Sciatic nerve (tissue), 2 donors: ENCODE measurements around the gene YJU2. TPM values are rescaled to one million over a fixed set of nuclear protein-coding genes. Genes with fewer than 3 reads are reported as not detected.
"Not testable (repeated sequence)": the region's sequence is repeated elsewhere in the genome, so short reads cannot be mapped to it uniquely, and the experiment has no call there.

Experiments used
- ATAC-seq: fragments of 200-7000 bp; cut with Tn5 transposase; one replicate; pipeline ENCODE4 v1.9.1; 2020; ENCODE audit warnings: mild to moderate bottlenecking, moderate library complexity
- DNase-seq: peaks from one replicate; pipeline ENCODE4 v3.0.0-alpha.2; 2020; ENCODE audit warnings: low spot score
- intact Hi-C: fragments of 100-400 bp; cut with DNase I; formaldehyde crosslinking; loops from one replicate; pipeline ENCODE4 v1.14.2; 2022
- total RNA-seq: library from RNA; stranded (reverse); fragmentation: NEBNext Ultra II Directional; extraction: Animal tissue kit (Norgen Biotek cat#: 25700); gene quantifications from one replicate; pipeline ENCODE4 v1.2.1, GENCODE V29; 2021
- donor health status: DM: no; HTN: no; CAD: no.
- donor health status: DM: no; HTN: no; CAD: no.

YJU2 gene
- total RNA-seq, 1 donor from 2014 or later, result 17.3 TPM

- ATAC-seq, DNase-seq, intact Hi-C loops: not testable (repeated sequence)
These were observed 39.3 kb downstream of the YJU2 start for GRCh38 chr19:4286141-4286540.

- intact Hi-C loops, result no loop called here
- no peak for DNase-seq
These were observed 41.4 kb downstream of the YJU2 start for GRCh38 chr19:4288091-4288777.

GRCh38 chr19:4291184-4291732 is 44.4 kb downstream of the YJU2 start:
- intact Hi-C loops, result no loop called here
- DNase-seq, result no peak
- ATAC-seq, result no peak

More at GRCh38 chr19:4288091-4288777, 41.4 kb downstream of the YJU2 start:
- ATAC-seq, result no peak

DNA sequence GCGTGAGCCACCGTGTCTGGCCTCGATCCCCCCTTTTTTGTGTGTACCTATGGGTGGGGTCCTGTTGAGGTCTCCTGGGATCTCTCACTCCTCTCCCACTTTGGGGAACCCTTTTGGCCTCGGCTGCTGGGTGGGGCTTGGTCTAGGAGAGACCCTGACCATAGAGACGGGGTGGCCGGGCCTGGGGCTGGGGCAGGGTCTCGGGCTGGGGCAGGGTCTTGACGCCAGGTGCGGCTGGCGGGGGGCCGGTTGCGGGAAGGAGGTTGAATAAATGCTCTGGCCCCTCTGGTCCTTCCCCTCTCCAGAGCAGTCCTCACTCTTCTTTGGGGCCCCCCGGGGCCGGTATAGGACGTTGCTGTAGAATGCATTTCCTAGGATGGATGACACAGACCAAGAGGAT is 45.6 kb downstream of the YJU2 start:
- intact Hi-C loops, result no loop called here
- ATAC-seq (no peak), DNase-seq (no peak)

DNA sequence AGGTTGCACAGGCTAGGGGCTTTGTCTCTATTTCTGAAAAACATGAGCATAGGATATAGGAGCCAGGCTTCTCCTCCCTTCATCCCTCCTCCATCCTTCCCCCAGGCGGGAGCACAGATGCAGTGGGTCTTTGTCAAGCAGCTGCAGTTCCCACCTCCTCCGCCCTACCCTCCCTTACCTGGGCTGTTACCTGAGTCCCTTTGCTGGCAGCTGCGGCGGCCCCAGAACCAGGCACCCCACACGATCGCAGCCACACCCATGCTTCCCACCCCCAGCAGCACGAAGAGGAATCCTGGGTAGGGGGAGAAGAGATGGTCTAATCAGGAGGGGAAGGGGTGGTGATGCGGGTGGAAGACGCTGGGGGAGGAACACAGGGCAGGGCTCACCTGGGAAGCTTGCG is 47.5 kb downstream of the YJU2 start:
- intact Hi-C loops, result no loop called here
- ATAC-seq, result no peak

DNA sequence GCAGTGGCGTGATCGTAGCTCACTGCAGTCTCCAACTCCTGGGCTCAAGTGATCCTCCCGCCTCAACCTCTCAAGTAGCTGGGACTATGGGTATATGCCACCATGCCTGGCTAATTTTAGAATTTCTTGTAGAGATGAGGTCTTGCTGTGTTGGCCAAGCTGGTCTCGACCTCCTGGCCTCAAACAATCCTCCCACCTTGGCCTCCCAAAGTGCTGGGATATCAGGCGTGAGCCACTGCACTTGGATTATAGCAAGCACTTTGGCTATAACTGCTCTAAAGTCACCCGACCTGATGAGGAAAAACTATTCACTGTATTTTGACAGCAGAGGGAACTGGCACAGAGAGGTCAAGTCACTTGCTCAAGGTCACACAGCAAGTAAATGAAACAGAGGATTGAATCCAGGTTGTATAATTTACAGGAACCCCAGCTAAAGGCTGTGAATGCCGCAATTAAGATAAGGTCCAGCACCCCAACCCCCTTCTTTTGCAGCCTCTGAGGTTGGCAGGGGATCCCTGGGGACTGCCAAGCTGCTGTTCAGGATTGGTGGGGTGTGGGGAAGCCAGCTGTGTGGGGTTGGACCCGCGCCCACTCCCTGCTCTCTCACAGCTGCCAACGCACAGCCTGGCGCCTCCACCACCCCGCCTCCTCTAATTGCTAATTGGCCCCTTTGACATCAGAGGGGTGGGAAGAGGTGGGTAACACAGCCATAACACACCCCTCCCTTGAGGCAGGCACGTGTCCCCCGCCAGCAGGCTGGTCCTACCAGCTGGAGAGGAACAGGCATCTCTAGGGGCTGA is 49.3 kb downstream of the YJU2 start:
- ATAC-seq, result no peak
- no peak for DNase-seq
- intact Hi-C loops, result no loop called here

More for the DNA sequence above, 47.5 kb downstream of the YJU2 start:
- no peak for DNase-seq

DNA sequence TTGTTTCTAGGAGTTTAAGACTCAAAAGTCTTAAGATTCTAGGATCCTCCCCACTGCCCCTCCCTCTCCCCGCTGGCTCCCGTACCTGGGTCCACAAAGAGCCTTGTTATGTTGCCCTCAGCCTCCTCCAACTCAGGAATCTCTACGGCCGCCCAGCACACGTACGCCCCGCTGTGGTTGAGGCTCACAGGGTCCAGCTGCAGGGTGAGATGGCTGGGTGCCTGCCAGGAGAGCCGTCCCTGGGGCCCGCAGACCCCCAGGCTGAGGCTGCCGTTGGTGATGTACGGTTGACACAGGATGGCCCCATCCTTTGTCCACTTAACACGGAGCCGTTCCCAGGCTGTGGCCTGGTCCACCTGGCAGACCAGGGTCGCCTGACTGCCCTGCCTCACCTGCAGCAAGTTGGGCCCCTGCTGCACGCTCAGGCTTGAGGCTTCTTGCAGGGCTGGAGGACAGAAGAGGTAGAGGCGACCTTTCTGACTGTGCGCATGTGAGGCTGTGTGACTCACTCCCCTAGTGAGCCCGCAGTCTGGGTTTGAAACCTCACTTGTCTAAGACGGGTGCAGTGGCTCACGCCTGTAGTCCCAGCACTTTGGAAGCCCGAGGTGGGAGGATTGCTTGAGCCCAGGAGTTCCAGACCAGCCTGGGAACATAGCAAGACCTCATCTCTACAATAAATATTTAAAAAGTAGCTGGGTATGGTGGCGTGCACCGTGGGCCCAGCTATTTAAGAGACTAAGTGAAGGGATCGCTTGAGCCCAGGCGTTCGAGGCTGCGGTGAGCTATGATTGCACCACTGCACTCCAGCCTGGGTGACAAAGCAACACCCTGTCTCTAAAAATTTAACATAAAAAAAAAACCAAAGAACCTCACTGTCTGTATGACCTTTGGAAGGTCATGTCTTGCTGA is 51.3 kb downstream of the YJU2 start:
- intact Hi-C loops, result no loop called here
- no peak for ATAC-seq

DNA sequence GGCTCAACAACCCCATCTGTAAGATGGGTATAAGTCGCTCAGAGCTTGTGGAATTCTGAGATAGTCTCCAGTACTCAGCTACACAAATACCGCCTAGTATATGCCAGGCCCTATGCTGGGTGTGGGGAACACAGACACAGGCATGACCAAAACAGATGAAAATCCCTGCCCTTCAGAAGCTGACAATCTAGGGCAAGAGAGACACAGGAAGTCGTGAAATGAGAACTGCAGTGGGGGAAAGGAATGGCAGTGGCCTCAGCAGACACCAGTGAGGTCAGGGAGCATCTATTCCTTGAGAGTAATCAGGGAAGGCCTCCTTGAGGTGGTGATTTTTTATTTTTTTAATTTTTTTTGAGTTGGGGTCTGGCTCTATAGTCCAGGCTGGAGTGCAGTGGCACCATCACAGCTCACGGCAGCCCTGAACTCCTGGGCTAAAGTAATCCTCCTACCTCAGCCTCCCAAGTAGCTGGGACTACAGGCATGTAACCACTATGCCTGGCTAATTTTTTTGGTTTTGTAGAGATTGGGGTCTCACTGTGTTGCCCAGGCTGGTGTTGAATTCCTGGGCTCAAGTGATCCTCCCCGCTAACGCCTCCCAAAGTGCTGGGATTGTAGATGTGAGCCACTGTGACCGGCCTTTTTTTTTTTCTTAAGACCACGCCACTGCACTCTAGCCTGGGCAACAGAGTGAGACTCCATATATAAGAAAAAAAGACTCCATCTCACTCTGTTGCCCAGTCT is 52.1 kb downstream of the YJU2 start:
- DNase-seq (no peak), ATAC-seq (no peak)
- intact Hi-C loops, result no loop called here

More for the DNA sequence above, 51.3 kb downstream of the YJU2 start:
- no peak for DNase-seq

DNA sequence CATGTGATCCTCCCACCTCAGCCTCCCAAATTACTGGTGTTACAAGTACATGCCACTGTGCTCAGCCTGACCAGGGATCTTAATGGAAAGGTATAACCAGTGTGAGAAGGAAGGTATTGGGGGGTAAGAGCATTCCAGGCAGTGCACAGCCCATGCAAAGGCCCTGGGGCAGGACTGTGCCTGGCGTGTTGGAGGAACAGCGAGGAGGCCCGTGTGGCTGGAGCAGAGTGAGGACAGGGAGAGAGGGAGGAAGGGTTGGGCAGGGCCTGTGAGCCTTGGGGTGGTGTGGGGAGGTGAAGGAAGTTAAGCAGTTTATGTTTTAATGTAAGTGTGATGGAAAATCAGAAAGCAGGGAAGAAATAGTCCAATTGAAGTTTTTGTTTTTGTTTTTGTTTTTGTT is 53.7 kb downstream of the YJU2 start:
- DNase-seq, result no peak
- ATAC-seq, result no peak
- intact Hi-C loops, result no loop called here

DNA sequence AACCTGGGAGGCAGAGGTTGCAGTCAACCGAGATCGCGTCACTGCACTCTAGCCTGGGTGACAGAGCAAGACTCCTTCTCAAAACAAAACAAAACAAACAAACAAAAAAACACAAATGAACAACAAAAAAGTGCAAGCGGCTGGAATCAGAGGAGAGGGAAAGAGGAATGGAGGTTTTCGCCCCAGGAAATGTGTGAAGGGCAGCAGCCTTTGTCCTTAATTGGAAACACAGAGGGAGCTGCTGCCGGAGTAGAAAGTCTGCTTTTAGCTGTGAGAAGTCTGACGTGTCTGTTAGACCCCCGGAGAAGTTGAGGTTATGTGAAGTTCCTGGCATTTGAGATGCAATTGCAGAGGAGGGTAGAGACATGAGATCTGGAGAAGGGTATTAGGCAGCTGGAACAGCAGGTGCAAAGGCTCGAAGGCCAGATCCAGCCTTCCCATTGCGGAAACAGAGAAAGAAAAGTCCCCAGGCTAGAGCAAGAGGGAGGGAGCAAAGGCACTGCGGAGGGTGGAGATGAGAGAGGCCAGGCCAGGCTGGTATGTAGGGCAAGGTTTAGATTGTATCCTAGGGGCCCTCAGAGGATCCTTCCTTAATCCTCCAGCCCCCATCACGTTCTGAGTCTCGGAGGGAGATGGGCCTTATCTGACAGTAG is 54.8 kb downstream of the YJU2 start:
- ATAC-seq, result no peak
- DNase-seq, result no peak
- intact Hi-C loops, result no loop called here

GRCh38 chr19:4302243-4302640 is 55.4 kb downstream of the YJU2 start, which contains the start of gene TMIGD2:
TSS of gene TMIGD2 (minus strand) at chr19:4302389. CDS start at chr19:4302385, 4 bp downstream.
- no peak for DNase-seq
- intact Hi-C loops, result no loop called here
- ATAC-seq, result no peak

DNA sequence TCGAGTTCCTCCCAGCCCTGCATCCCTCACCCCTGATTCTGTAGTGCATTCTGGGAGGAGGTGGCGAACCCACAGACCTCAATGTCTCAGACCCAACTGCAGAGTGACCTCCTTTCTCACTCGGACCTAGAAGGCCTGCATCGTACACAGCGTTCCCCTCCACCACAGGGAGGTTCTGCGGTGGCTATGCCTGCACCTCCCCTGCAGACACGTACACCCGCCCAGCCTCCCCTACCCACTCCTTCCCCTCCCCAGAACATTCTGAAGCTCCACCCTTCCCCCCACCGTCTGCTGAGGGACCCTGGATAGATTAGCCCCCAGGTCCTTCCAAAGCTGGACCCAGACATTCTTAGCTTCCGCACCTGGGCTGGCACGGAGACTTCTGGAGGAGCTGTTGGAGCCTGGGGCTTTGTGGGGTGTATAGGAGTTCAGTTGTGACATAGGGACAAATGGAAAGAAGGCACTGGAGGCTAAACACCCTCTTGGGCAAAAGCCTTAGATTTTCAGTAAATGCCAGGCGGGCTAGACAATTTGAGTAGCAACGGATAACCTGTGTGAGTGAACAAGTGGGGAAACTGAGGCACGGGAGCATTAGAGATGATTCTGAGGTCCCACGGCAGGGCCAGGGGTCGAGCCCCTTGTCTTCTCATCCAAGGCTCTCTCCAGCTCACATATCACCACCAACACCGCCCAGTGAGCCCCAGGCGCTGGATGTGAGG is 57.1 kb downstream of the YJU2 start:
- no peak for DNase-seq
- no peak for ATAC-seq
- intact Hi-C loops, result no loop called here

- intact Hi-C loops, result no loop called here
- ATAC-seq, result peak; percentile 28
- no peak for DNase-seq
These were observed 57.8 kb downstream of the YJU2 start, which contains the start of gene FSD1 for GRCh38 chr19:4304538-4305256. TSS of gene FSD1 (plus strand) at chr19:4304598. CDS start at chr19:4304747, 149 bp downstream.

- DNase-seq, result no peak
- intact Hi-C loops, result no loop called here
- ATAC-seq, result no peak
These were observed 58.4 kb downstream of the YJU2 start for GRCh38 chr19:4305257-4305612.

GRCh38 chr19:4305659-4306058 is 58.8 kb downstream of the YJU2 start:
- intact Hi-C loops, result no loop called here
- DNase-seq, result no peak
- ATAC-seq, result no peak

- no peak for DNase-seq
- no peak for ATAC-seq
- intact Hi-C loops, result no loop called here
These were observed 63.6 kb downstream of the YJU2 start for GRCh38 chr19:4310247-4311121.
